Inferior parietal cortex (tissue), 1 donor: ENCODE data around the gene THOC7.

Experiments
- DNase-seq: peaks from one replicate; pipeline ENCODE4 v3.0.0-alpha.2; 2016; ENCODE audit errors: extremely low spot score

The THOC7 gene

GRCh38 chr3:63863150-63864007 is at the start of gene THOC7, which contains the start of gene ATXN7:
TSS of gene THOC7 (minus strand) at chr3:63863805. CDS start at chr3:63863790, 15 bp downstream.
TSS of gene ATXN7 (plus strand) at chr3:63863867. CDS start at chr3:63912599, 48,732 bp downstream.
- DNase-seq = no peak

GRCh38 chr3:63912768-63913588 is 49.4 kb upstream of the THOC7 start:
- no peak for DNase-seq

- DNase-seq = peak; percentile 80
Observed at GRCh38 chr3:63911873-63912767, 48.5 kb upstream of the THOC7 start, which contains the start of gene SCAANT1. TSS of gene SCAANT1 (minus strand) at chr3:63912383.

GRCh38 chr3:63911509-63911872 is 47.9 kb upstream of the THOC7 start:
- DNase-seq = no peak

DNA sequence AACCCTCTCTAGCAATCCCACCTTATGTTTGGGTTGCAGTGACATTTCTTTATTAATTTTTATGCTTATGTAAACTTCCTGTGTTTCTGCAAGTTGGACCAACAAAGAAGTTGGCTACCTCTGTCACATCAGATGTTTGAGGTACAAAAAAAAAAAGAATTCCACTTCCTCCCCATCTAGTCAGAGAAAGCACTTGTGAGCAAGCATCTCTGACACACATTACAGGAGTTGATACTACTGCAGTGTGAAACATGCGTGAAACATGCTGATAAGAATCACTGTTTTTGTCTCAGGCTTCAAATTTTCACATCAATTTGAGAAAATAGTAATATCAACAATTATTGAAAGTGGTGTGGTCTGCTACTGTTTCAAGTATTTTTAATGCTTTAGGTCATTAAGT is 47.3 kb upstream of the THOC7 start:
- DNase-seq = no peak

GRCh38 chr3:63910001-63910400 is 46.4 kb upstream of the THOC7 start:
- no peak for DNase-seq

- no peak for DNase-seq
Observed at GRCh38 chr3:63909431-63909830, 45.8 kb upstream of the THOC7 start.

DNA sequence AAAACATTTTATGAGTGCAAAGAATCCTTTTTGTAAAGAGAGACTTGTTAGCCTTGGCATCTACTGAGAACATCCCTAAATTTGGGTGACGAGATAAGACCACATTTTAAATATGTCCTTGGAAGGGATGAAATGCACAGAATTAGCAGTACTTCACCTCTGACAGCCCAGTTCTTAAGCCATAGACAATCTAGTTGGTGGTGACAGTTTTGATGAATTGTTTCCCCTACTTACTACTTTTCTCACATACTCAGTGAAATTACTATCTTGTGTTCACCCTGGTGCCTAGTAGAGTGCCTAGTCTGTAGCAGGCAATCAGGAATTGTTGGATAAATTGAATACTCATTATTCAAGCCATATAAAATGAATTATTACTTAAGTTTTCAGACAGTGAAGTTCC is 45.2 kb upstream of the THOC7 start:
- DNase-seq = no peak

DNA sequence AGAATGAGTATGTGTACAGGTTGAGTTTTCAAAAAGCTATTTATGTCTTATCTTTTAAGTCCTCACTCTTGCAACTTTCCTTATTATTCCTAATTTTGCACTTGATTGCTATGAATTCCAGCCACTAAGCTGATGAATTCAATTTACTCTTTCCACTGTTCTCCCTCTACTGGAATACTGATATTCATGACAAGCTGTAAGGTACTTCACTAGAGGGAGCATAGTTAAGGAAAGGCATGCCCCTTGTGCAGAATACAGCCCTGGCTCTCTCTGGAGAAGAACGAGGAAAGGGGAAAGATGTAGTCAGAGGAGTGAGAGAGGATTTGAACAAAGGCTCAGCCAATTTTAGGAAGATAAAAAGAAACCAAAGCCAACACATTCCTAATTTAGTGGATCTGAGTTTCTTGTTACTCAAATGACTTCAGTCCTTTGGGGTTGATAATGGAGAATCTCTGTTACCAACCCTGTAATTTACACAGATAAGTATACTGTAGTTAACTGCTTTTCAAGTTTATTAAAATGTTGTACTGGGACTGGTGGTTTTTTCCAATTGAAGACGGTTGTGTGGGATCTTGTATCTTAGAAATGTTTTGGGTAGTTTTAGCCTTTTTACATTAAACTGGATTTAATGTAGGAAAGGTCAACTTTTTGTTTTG is 44.6 kb upstream of the THOC7 start:
- no peak for DNase-seq

GRCh38 chr3:63905731-63906620 is 42.4 kb upstream of the THOC7 start:
- DNase-seq = no peak

DNA sequence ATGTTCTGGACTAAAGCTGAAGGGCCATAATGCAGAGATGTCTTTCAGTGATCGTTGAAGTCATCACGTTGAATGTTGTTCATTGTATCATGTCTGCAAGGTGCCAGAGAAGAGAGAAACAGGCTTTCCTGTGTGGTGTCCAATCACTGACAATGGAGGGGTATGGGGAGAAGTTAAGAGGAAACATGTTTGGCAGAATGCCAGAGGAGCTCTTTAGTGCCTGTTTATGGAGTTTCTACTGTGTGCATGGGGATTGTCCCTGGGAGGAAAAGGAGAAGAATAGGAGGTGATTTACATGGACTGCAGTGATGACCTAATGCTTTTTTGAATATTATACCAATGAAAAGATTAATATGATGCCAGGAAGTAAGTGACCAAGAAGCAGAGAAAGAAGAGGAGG is 36.9 kb upstream of the THOC7 start:
- DNase-seq = no peak

DNA sequence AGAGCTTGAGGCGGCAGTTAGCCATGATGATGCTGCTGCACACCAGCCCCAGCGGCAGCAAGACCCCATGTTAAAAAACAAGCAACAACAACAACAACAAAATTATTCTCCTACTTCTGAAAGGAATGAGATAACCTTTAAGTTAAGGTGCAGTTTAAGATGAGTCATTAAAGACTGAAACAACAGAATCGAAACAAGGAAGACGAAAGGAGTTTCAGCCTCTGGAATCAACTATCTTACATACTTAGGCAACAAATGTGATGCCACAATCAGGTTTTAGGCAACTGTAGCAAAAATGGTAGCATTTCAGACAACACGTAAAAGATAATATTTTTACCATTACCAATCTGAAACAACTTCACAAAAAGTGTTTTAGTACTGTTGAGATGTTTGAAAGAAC is 36.4 kb upstream of the THOC7 start:
- DNase-seq = no peak

DNA sequence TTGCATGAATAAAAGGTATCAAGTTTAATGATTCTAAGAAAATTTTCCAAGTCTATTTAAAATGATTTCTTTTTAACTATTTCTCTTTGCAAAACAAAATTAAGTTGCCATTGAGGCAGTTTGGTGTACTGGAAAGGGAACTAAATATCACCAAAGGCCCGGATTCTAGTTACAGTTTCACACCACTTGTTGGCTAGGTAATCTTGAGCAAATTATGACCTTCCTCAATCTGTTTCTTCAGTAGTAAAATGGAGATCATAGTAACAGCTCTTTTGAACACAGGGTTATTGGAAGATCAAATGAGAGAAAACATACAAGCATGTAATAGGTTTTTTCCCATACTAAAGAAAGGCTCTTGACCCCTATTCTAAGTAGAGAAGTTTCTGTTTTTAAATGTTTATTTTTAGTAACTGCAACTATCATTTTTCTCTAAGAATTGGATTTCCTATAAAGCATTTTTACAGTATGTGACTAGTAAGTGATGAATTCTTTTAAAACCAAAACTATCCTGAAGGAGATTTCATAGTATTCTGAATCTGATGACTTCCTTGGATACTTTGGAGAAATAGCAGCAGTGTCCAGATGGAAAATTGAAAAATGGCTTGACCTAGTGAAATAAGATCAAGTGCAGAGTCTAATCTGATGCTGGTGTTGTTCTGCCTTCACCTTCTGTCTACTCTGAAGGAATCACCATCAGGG is 32.9 kb upstream of the THOC7 start:
- no peak for DNase-seq

DNA sequence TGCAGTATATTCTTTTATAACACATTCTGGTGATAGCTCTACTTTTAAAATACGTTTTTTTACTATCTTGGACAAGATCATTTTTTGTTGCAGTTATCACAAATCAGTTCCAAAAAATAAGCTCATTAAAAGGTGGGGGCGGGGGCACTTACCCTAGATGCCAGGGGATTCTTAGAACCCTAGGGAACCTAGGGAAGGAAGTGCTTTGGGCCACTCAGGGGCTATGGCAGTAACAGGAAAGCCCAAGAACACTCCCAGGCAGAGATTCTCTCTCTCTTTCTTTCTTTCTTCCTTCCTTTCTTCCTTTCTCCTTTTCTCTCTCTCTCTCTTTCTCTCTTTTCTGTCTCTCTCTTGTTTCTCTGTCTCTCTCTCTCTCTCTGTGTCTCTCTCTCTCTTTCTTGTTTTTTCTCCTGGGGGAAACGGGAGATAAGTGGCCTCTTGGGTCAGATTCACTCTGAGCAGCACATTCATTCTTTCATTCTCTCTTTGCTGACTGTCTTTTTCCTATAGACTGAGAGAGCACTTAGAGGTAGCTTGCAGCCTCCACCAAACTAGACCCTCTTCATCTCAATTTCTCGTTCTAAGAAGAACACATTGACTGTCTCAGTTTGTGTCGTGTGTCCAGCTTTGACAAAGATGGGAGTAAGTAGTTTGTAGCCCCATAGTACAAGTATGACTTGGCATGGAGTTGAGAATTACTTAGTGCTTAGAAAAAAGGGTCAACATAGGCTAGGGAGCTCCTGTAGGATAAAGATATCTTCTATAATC is 32.0 kb upstream of the THOC7 start:
- DNase-seq = no peak

GRCh38 chr3:63892773-63893352 is 29.3 kb upstream of the THOC7 start:
- DNase-seq = no peak

DNA sequence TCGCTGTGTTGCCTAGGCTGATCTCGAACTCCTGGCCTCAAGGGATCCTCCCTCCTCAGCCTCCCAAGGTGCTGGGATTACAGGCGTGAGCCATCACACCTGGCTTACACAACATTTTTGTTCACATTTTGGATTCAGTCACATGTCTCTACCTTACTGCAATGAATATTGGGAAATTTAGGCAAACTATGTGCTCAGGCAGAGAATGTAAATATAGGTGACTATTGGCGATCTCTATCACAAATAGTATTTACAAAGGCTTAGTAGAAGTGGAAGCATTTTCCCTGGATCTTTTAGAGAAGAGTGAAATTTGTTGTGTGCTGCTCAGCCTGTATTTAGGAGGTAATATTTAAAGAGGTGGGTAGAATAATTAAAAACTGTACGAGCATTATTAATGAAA is 27.9 kb upstream of the THOC7 start:
- no peak for DNase-seq

DNA sequence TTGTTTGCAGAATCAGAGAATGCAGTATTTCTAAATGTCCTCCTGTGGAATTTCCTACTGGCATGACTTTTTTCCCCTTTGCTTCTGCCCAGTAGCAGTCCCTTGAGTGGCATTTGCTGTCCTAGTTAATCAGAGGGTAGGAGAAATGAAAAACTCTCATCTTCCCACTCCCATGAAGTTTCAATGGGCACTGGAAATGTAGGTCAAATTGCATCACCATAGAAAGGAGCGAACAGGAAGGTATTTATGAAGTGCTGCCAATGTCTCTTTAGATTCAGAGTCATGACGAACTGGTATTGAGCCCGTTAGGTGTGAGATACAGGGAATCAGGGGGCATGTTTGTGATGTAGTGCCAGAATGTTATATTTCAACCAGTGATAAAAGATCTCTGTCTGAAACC is 23.3 kb upstream of the THOC7 start:
- DNase-seq = no peak

DNA sequence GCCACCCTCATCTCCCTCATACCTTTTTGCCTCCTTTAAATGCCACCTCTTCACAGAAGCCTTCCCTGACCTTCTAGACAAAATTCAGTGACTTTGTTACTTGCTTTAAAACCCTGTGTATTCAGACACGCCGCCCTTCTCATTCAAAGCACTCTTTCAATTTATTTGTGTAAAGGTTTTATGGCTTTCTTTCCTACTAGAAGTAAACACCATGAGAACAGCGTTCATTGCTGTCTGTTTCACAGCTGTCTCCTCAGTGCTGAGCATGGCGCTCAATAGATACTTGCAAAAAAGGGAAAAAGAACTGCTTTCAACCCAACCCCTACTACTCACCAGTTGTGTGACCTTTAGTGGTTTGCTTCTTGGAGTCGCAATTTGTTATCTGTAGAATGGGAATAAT is 17.0 kb upstream of the THOC7 start:
- DNase-seq = no peak
